HG03442 (cell line): Measurements from ENCODE around the gene DENND1A.
"Not testable (repeated sequence)": the region's sequence is repeated elsewhere in the genome, so short reads cannot be mapped to it uniquely, and the experiment has no call there.

Source experiments
- ATAC-seq: cut with Tn5 transposase; IDR thresholded peaks from one replicate; pipeline ENCODE4 v1.9.1; 2021; ENCODE audit warnings: mild to moderate bottlenecking, moderate library complexity; ENCODE audit not compliant: unreplicated experiment

DENND1A gene

DNA sequence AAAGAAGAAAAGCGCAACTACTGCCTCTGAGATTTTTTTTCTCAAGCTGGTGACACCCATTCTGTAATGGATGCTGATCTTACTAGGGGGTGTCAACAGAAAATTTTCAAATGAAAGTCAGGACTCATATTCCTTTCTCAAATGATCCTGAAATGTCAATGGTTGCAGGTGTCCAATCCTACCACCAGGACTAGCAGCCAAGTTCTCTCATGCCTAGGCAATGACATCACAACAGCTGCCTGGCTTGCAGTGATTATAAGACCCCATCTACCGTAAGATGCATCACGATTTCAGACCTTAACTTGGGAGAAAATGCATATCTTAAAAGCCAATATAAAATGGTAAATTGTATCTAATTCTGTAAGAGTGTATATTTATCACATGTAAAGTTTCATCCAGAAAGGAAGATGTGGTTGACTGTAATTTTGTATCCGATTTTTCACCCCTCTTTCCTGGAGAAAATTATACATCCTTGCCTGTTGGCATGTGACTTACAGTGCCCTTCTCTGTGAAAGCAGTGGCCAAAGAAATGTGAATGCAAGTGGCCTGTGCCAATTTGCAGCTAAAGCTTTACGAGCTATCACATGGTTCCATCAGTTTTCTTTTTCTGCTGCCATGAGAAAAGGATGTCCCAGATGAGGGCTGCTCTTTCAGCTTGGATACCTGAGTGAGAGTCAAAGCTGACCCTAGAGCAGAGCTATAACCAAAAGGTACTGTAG, 104.4 kb downstream of the DENND1A start:
- no peak for ATAC-seq

DNA sequence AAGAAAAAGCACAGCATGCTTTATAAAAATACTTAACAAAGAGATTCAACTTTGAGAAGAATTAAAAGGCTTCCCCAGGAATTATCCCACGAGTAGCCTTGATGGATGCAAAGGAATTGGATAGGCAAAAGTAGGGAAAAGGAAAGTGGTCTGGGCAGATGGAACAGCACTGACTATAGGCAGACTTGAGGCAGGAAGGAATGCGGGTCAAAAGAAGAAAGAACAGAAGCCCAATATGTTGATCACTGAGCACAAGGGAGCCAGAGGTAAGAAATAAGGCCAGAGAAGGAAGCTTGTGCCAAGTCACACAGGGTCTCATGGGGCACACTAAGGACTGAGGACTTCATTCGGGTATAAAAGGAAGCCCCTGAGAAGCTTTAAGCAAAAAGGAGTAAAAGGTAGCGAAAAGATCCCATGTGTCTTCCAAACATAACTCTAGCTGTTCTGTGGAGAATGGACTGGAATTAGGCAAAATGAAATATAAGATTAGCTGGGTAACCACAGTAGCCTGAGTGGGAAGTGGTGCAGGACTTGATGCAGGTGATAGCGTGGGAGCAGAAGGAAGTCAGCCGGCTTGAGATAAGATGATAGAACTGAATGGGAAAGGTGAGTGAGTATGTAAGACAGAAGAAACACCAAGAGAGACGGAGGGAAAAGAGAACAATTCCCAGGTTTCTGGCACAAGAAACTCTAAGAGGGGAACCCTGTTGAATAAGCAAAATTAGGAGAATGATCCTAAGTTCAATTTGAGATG, 106.6 kb downstream of the DENND1A start:
- ATAC-seq = no peak

DNA sequence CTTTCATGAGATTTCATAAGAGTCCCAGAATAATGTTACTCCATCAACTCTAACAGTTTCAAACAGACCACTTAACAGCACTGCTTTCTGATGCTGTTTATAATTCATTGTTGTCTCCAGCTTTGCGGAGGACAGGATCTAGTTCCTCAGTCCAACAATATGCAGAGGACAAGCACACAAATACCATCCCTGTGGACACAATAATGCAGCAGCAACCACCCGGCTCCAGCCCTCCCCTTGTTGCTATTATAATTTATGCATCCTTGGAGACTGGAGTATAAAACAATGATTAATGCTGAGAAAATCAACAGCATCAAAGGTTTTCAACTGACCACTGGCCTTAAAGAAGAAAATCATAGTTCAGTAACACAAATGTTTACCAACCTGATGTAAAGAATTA, 108.3 kb downstream of the DENND1A start:
- no peak for ATAC-seq

DNA sequence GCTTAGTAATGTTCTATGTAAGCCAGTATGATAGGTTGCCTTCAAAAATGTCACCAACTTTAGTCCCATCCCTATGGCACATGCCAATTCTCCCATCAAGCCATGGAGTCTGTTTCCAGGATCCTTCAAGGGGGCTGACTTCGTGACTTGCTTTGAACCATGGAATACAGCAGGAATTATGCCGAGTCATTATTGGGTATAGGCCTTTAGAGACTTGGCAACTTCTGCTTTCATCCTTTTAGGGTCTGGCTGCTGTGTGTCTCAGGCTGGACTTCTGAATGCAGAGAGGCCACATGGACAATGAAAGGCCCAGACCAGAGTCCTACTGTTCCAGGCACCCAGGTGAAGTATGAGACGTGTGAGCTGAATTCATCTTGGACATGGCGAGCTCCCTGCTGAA, 109.8 kb downstream of the DENND1A start:
- ATAC-seq = no peak

DNA sequence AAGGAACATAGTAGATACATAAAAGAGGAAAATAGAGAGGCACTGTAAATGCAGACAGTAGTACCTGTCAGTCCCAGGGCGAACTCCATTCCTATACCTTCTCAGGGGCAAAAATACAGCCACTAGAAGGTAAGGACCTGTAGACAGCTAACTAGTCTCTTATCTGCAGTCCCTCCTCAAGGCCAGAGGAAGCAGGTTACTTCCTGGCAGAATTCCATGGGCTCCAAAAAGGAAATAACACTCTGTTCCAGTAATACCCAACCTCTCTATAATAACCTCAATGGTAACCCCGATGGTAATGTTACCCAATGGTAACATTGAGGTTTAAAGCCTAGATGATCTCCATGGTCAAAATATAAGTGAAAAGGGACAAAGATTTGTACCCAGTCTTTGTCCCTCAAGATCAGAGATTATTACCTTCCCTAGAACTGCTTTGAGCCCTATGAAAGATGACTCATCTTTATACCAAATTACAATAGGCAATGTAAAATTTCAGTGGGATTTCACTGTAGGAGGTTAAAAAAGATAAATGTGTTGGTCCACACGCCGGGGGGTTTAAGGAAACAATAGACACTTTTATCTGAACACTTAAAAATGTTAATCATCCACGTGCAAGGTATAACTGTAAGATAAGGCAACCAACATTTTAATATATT, 113.0 kb downstream of the DENND1A start:
- ATAC-seq = no peak

DNA sequence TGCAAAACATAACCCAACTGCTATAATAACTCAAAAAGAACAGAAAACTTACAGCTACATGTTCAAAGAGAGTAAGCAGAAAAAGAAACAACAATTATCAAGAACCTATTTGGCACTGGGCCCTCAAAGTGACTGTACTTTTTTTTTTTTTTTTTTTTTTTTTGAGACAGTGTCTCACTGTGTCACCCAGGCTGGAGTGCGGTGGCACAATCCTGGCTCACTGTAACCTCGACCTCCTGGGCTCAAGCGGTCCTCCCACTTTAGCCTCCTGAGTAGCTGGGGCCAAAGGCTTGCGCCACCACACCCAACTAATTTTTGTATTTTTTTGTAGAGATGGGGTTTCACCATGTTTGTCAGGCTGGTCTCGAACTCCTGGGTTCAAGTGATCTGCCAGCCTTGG, 114.1 kb downstream of the DENND1A start:
- not testable (repeated sequence) for ATAC-seq

DNA sequence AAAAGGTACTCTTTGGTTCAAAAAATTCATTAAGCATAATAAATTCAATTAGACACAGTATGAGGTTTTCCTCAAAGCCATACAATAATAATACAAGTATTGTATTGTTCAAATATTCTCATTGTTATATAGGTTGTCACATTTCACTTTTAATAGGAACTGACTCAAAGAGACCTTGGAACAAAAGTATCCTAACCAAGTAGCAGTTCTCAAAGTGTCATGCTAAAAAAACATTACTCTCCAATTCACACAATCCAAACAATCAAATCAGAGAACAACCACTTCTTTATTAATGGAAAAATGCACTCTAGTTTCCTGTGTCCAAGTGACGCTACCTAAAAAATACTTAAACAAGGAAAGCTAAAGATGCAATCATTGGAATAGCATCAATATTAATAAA, 115.4 kb downstream of the DENND1A start:
- no peak for ATAC-seq

DNA sequence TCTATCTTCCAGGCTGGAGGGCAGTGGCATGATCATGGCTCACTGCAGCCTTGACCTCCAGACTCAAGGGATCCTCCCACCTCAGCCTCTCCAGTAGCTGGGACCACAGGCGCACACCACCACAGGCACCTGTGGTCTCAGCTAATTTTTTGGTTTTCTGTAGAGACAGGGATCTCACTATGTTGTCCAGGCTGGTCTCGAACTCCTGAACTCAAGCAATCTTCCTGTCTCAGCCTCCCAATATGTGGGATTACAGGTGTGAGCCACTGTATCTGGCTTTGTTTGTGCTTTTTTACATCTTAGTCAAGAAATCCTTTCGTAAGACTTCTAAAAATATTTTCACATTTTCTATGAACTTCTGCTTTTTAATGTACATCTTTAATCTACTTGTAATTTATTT, 116.9 kb downstream of the DENND1A start:
- ATAC-seq = no peak

DNA sequence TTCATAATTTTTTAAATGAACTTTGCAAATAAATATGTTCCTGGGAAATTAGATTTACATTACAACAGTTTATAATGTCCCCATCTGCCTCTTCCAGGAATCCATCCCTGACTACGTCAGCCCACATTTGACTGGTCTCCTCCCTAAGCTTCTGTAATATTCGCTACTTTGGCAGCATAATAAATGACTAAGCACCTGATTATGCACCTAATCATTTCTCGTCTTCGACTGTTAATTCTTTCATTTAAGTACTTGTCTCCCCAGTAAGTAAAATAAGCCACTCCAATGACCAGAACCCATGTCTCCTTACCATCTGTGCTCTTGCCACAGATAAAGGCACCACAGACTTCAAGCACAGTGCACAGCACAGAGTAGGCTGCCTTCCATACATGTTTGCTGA, 122.7 kb downstream of the DENND1A start:
- ATAC-seq = no peak

DNA sequence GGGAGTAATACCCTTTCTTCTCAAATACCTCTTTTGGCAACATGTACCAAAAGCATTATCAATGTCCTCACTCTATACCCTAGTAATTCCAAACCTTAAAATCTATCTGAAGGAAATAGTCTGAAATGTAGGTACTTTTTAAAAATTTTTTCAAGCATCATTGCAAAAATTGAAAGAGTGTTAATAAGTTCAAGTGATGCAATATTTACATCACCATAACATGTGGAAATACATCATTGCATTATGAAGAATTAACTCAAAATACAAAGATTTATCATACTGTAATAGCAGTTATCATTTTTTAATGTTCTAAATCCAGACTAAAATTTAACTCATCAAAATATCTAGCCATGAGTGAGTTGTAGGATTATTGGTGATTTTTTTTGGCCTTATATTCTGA, 123.1 kb downstream of the DENND1A start:
- no peak for ATAC-seq

DNA sequence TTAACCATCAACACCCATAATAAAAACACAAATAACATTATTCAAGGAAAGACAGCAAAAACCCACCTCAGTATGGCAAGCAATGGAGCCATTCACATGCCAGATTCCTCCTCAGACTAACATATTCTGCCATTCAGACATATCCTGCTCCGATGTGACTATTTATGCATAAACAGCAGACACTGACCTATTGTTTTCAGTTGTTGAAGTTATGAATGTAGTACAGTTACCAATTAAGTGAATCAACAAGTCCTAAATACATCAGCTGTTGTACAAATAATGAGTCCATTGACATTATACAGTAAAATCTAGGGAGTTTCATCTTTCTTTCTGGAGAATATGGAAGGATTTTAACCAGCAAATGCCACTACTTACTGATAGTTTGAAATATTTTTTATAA, 131.7 kb downstream of the DENND1A start:
- no peak for ATAC-seq

DNA sequence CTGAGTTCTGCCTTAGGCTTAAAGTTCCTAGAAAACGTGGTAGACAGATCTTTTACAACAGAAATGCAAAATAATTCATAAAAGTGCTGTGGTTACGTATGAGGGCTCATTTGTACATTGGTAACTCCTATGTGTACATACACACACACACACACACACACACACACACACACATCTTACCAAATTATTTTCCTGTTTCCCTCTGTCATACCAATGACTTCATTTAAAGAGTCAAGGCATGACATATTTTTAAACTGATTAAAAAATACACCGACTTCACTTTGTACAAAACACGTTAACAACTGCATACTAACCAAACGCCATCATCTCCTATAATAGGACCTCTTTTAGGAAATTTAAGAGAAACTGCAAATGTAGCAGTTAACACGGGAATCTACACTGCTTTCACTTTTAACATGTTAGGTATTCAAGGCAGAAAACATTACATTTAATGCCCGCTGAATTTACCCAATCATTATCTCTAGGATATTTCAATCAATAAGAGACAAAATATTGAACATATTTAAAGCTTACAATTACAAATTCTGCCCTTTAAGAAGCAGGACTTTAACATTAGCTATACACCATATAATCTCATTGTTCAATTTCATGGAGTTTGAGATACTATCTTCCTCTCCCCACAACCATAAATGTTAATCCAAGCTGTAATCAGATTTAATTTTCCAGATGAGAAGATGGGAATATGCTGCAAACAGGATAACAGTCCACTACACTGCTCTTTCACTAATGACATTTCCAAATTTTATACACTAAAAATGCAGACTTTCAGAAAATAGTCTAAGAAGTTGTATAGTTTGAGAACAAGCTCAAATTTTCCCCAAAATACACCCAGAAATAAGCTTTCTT, 133.1 kb downstream of the DENND1A start:
- no peak for ATAC-seq

DNA sequence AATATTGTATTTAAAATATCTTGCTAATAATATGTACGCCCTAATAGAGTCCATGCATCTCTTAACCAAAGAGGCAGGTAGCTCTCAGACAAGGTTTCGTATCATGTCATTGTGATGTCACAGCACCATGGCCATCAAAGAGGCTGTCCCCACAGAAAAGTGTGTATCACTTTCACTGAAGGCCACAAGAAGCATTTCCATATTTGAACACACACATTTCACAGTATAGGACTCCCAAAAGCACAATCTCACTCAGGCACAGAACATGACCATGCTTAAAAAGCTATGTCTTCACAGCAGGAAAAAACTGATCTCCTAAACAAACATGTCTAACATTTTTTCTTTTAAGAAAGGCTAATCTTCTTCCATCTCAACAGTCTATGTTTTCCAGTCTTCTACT, 133.8 kb downstream of the DENND1A start:
- no peak for ATAC-seq

DNA sequence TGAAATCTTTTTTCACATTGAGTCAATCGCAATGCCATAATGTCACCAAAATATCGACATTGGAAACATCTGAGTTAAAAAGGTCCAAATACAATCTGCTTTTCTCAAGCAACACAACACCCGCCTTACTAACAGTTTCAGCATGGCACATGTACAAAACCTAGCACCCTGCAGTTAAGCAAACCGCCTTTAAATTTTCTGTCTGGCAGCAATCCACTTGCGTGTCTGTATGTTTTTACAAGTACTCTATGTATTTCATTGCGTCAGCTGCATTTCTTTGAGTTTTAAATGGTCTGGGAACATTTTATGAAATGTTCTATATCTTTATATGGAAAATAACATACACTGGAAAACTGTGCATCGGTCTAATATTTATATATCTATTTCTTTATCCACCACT, 134.6 kb downstream of the DENND1A start:
- no peak for ATAC-seq

DNA sequence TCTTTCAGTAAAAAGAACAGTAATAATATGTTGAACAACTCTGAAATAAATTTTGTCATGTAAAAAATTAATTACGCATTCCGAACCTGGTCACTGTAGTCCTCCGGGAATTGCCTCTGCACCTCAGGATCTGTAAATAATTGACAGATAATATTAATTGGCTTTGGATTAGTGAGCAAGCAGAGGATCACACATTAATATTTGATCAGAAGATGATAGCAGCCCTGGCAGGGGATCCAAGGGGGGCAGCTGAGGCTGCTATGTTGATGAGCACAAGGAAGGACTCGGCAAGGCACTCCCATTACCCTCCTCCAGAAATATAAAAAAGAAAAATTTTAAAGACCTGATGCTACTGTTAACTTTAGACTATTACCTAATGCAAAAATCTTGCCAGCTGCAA, 137.4 kb downstream of the DENND1A start:
- ATAC-seq = no peak

DNA sequence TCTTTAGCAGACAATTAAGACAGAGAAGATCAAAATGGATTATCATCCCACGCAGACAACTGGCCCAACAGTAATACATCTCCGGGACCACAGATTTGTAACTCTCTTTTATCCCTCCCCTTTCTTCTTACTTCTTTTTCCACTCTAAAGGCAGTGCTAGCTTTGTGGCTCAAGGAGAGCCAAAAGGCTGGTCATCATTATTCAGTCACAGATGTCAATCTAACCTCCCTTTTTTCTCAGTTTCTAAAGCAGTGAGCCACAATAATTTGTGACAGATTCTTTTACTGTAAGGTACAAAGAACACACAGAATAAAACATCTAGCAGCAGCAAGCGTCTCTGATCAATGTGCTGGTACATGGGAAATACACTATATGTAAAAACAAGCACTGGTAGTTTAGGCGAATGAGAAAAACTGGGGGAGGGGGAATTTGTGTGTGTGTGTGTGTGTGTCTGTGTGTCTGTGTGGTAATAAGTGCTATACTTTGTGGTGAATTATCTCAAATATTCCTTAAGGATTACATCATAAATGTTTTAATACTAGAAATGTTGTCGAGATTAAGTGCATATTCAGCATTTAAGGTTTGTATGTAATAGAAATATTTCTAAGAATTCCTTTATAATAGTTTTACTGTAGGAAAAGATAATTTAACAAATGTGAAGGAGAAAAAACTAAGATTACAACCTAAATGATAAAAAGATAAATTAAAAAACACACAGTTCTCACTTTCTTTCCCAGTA, 140.2 kb downstream of the DENND1A start:
- ATAC-seq = no peak

DNA sequence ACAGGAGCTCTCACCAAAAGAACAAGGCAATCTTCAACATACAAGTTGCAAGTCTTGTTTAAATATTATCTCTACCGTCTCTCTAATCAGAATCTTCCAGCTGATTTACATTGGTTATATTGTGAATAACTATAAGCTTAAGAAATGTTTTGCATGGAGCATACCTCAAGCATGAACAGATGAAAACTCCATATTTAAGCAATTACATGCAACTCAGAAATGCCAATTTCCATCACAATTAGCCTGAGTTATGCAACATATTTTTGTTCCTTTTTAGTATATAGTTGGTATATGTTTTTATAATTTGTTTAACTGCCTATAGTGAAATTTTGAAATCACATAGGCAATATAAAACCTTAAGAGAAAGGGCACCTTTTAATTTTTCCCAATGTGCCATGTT, 142.5 kb downstream of the DENND1A start:
- no peak for ATAC-seq

DNA sequence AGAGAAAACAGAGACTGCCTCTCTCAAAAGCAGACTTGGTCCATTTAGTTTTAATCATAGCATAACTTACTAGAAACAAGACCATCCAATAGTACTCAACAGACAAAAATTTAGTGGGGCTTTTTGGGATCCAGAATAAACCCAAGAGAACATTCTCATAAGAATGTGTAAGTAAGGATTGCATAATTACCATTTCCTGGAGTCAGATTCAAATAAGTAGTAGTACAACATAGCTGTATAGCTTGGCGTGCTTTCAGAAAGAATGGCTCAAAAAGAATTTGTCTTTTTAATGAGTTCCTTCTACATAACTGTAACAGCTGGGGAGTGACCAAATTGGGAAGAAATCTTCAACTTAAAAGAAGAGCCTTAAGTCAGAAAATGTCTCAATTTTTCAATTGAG, 145.4 kb downstream of the DENND1A start:
- no peak for ATAC-seq

DNA sequence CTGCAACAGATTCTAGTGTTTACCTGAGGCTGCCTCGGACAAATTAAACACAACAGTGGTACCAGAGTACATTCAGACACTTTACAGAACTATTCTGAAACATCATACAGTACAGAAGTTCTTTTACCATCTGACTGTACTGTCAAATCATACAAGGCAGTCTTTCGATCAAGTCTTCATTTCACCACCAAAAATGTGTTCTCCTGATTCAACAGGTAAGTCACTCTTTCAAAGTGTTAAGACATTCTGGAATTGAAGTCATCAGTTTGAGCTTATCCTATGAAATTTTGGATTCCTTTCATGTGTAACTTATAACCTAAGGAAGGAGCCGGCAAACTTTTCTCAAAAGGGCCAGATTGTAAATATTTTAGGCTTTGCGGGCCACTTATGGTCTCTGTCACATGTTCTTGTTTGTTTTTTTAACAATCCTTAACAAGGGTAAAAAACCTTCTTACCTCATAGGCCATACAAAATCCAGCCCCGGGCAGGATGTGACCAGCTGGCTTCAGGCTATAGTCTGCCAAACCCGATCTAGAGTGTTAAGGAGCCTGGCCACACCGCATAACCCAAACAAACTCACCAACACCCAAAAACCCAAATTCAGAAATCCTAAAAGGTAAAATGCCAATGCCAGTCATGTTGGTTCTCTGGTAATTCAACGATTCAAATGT, 151.6 kb downstream of the DENND1A start:
- no peak for ATAC-seq
